ENCODE results near the gene MEGF11. TPM values are rescaled to one million over a fixed set of nuclear protein-coding genes. Genes with fewer than 3 reads are reported as not detected.
A peak's percentile ranks its signal among the peaks of the same experiment; 100 is the strongest.

MEGF11 gene
- total and polyA plus RNA-seq, 7 donors = 0.04 to 0.05 TPM; not detected in 5

GRCh38 chr15:66085128-66085527 is 168.4 kb downstream of the MEGF11 start:
- no peak for ATAC-seq
- no peak for DNase-seq
- H3K36me3 ChIP-seq (ENCODE audit: insufficient read depth in 1 of 2, low read depth in 1 of 2) = no peaks in the 10 kb centered on the region
- H3K4me1 ChIP-seq = peaks cover 8% of the 10 kb centered on the region
- no peaks in the 10 kb centered on the region for H3K27me3 ChIP-seq (ENCODE audit: insufficient read depth in 3 of 3, low read length in 2 of 3)
- TF ChIP-seq CTCF (IDR thresholded peaks at IDR 0.05) = no peak
- no peak overlapping the region for H3K27ac ChIP-seq
- H3K9me3 ChIP-seq = no peaks in the 10 kb centered on the region
- intact Hi-C loops (cut with DNase I) = no loop called here
- H3K4me3 ChIP-seq = no peak overlapping the region
- 86 to 90% (median 90%) methylated on average over 6 of the region's 6 CpGs for WGBS, 3 donors

GRCh38 chr15:66084704-66085103 is 168.8 kb downstream of the MEGF11 start:
- DNase-seq = no peak
- ATAC-seq = no peak
- intact Hi-C loops (cut with DNase I) = no loop called here

GRCh38 chr15:66080717-66081398 is 172.7 kb downstream of the MEGF11 start:
- H3K27ac ChIP-seq = no peak overlapping the region
- no peak for TF ChIP-seq CTCF (IDR thresholded peaks at IDR 0.05)
- DNase-seq = no peak
- no peaks in the 10 kb centered on the region for H3K9me3 ChIP-seq
- no peaks in the 10 kb centered on the region for H3K27me3 ChIP-seq (ENCODE audit: insufficient read depth in 3 of 3, low read length in 2 of 3)
- H3K4me1 ChIP-seq = no peaks in the 10 kb centered on the region
- H3K4me3 ChIP-seq = no peak overlapping the region
- intact Hi-C loops (cut with DNase I) = no loop called here
- H3K36me3 ChIP-seq (ENCODE audit: insufficient read depth in 1 of 2, low read depth in 1 of 2) = no peaks in the 10 kb centered on the region
- WGBS, 3 donors = 59 to 63% (median 59%) methylated on average over 23 of the region's 23 CpGs
- ATAC-seq = peak in 1 of 4 donors; percentile 27

More at GRCh38 chr15:66084704-66085103, 168.8 kb downstream of the MEGF11 start:
- Histone ChIP-seq H3K9me3 (no peaks in the 10 kb centered on the region), H3K4me3 (no peak overlapping the region), H3K27ac (no peak overlapping the region), H3K27me3 (ENCODE audit: insufficient read depth in 3 of 3, low read length in 2 of 3) (no peaks in the 10 kb centered on the region), H3K4me1 (peaks cover 8% of the 10 kb centered on the region), H3K36me3 (ENCODE audit: insufficient read depth in 1 of 2, low read depth in 1 of 2) (no peaks in the 10 kb centered on the region)
- no peak for TF ChIP-seq CTCF (IDR thresholded peaks at IDR 0.05)
- 88 to 92% (median 92%) methylated on average over 10 of the region's 10 CpGs for WGBS, 3 donors

GRCh38 chr15:66078929-66079275 is 174.6 kb downstream of the MEGF11 start:
- TF ChIP-seq CTCF (IDR thresholded peaks at IDR 0.05) = no peak
- no peaks in the 10 kb centered on the region for H3K36me3 ChIP-seq (ENCODE audit: insufficient read depth in 1 of 2, low read depth in 1 of 2)
- 55 to 67% (median 65%) methylated on average over 5 of the region's 5 CpGs for WGBS, 3 donors
- H3K27me3 ChIP-seq (ENCODE audit: insufficient read depth in 3 of 3, low read length in 2 of 3) = no peaks in the 10 kb centered on the region
- ATAC-seq (no peak), DNase-seq (no peak)
- no peak overlapping the region for H3K27ac ChIP-seq
- intact Hi-C loops (cut with DNase I) = no loop called here
- H3K9me3 ChIP-seq = no peaks in the 10 kb centered on the region
- H3K4me3 ChIP-seq = no peak overlapping the region
- no peaks in the 10 kb centered on the region for H3K4me1 ChIP-seq
